Coronary artery (tissue), 2 donors: ENCODE measurements around the gene NSD1.

Experiments
- DNase-seq: peaks from one replicate; pipeline ENCODE4 v3.0.0-alpha.2; 2017; ENCODE audit warnings: low spot score
- H3K27ac ChIP-seq, 2 donors: fragments of 200-600 bp; sonication (generic); one replicate each; pipeline ENCODE4 v1.5.1; 2016 to 2019
- H3K4me3 ChIP-seq: fragments of 200-600 bp; sonication (generic); 2 replicates; pipeline ENCODE4 v1.5.1; 2016; ENCODE audit warnings: mild to moderate bottlenecking, moderate library complexity
- TF ChIP-seq, protein P1 (sequence below): fragments of 200-600 bp; sonication (generic); IDR thresholded peaks from one replicate; pipeline ENCODE4 v1.5.1; 2019; ENCODE audit warnings: antibody characterized with exemption

The NSD1 gene

GRCh38 chr5:177288191-177288590 is 154.6 kb downstream of the NSD1 start:
- Histone ChIP-seq H3K27ac (no peak overlapping the region), H3K4me3 (no peak overlapping the region)
- no peak for DNase-seq
- TF ChIP-seq, protein P1, sequence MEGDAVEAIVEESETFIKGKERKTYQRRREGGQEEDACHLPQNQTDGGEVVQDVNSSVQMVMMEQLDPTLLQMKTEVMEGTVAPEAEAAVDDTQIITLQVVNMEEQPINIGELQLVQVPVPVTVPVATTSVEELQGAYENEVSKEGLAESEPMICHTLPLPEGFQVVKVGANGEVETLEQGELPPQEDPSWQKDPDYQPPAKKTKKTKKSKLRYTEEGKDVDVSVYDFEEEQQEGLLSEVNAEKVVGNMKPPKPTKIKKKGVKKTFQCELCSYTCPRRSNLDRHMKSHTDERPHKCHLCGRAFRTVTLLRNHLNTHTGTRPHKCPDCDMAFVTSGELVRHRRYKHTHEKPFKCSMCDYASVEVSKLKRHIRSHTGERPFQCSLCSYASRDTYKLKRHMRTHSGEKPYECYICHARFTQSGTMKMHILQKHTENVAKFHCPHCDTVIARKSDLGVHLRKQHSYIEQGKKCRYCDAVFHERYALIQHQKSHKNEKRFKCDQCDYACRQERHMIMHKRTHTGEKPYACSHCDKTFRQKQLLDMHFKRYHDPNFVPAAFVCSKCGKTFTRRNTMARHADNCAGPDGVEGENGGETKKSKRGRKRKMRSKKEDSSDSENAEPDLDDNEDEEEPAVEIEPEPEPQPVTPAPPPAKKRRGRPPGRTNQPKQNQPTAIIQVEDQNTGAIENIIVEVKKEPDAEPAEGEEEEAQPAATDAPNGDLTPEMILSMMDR: no peak

DNA sequence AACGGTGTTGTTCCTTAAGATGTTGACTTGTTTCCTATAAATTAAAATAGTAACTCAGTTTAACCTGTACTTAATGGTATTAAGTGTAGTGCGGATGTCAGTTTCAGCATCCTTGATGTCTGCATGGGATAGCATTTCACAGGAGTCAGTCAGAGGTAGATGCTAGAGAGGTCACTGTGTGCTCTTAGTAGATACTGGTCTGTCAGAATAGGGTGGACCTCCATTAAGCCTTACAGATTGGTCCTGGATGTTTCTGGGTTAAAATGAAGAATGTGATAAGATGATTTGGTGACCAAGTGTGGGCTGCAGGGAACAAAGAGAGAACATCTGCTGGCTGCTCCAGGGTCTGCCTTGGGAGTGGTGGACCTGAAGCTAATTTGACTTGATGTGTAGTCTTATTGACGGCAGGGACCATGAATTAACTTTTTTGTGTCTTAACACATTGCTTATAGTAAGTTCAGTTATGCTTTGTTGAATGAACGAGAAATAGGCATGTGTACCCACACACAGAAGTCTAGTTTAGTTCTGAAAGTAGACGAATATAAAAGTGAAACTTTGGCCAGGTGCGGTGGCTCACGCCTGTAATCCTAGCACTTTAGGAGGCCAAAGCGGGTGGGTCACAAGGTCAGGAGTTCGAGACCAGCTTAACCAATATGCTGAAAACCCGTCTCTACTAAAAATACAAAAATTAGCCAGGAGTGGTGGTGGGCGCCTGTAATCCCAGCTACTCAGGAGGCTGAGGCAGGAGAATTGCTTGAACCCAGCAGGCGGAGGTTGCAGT is 157.4 kb downstream of the NSD1 start:
- TF ChIP-seq, protein P1: no peak
- Histone ChIP-seq H3K27ac (no peak overlapping the region), H3K4me3 (no peak overlapping the region)
- DNase-seq: no peak

GRCh38 chr5:177291735-177292134 is 158.2 kb downstream of the NSD1 start:
- TF ChIP-seq, protein P1: no peak
- no peak overlapping the region for H3K4me3 ChIP-seq
- no peak overlapping the region for H3K27ac ChIP-seq
- DNase-seq: no peak

- TF ChIP-seq, protein P1: no peak
- no peak for DNase-seq
- Histone ChIP-seq H3K27ac (no peak overlapping the region), H3K4me3 (no peak overlapping the region)
Observed at GRCh38 chr5:177293819-177294581, 160.4 kb downstream of the NSD1 start.

DNA sequence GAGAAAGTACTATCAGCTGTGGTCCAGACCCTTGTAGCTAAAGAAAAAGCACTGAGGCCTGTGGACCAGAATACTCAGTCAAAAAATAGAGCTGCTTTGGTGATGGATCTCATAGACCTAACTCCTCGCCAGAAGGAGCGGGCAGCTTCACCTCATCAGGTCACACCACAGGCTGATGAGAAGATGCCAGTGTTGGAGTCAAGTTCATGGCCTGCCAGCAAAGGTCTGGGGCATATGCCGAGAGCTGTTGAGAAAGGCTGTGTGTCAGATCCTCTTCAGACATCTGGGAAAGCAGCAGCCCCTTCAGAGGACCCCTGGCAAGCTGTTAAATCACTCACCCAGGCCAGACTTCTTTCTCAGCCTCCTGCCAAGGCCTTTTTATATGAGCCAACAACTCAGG is 161.1 kb downstream of the NSD1 start:
- no peak overlapping the region for H3K27ac ChIP-seq
- H3K4me3 ChIP-seq: no peak overlapping the region
- DNase-seq: no peak
- TF ChIP-seq, protein P1: no peak

DNA sequence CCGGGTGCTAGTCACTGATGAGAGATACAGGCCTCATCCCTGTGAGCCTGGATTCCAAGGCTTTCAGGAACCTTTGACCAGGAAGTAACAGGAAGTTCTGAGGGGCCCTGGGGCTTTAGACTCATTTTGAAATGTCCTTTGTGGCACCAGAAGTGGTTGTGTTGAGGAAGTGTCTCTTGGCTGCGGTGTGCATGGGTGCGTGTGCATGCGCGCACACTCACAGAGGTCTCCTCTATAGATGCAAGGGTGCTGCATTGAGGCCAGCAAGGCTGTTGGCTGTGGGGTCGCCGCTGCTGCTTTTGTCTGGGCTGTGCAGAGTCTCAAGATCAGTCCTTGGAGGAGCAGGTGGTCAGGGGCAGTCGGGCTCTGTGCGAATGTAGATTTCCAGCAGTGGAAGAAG is 162.4 kb downstream of the NSD1 start:
- Histone ChIP-seq H3K4me3 (no peak overlapping the region), H3K27ac (no peak overlapping the region)
- DNase-seq: no peak
- TF ChIP-seq, protein P1: no peak
